ENCODE results near the gene TRMU.
"Not testable (repeated sequence)": the region's sequence is repeated elsewhere in the genome, so short reads cannot be mapped to it uniquely, and the experiment has no call there.

TRMU gene

DNA sequence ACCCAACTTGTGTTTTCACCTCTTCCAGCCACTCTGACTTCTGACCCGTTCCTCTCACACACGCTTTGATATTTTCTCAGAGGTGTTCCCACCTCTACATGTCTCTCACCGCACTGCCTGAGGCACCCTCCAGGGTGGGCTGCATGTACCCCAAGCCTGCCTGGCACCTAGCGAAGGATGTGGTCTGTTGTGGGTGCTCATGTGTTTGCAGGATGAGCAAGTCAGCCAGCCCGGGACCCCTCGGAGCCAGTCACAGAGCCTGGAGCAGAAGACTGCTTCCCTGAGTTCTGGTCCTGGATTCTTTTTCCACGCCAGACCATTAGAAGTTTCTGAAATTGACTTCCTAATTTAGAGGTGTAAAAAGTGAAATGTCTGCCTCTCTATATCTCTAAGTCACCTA lies 35.0 kb upstream of the TRMU start:
- DNase-seq, result no peak

DNA sequence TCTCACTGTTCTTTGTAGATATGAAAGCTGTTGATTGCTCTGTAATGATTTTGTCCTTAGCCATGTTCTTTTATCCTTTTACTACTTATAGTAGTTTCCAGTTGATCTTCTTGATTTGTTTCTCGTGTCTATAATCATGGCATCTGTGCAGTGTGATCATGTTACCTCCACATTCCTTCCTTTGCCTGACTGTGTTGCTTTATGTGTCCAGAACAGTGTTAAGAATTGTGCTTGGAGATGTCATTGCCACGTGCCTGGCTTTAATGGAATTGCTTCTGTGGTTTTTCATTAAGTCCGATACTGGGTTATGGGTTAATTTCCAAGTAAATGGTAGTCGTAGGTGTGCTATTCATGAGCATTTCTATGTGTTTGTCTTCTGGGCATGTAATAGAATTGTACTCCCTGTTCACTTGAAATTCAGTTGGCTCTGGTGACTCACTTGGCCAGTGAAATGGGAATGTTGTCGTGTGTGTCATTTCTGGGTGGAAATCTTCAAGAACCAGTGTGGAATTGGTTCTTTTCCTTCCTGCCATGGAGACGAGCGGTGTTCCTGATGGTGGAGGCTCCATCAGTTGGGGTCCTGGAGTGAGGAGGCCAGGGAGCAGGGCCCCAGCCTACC lies 32.1 kb upstream of the TRMU start:
- no peak for DNase-seq

DNA sequence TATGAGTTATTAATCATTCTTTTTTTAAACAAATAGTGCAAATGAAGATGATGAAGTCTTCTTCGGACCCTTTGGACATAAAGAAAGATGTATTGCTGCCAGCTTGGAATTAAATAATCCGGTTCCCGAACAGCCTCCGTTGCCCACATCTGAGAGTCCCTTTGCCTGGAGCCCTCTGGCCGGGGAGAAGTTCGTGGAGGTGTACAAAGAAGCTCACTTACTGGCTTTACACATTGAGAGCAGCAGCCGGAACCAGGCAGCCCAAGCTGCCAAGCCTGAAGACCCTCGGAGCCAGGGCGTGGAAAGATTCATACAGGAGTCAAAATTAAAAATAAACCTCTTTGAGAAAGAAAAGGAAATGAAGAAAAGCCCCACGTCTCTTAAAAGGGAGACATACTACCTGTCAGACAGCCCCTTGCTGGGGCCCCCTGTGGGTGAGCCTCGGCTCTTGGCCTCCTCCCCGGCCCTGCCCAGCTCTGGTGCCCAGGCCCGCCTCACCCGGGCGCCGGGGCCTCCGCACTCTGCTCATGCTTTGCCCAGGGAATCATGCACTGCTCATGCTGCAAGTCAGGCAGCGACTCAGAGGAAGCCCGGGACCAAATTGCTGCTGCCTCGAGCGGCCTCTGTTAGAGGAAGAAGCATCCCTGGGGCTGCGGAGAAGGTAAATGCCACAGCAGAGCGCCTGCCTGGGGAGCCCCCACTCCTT lies 27.1 kb upstream of the TRMU start:
- DNase-seq, result no peak

GRCh38 chr22:46309526-46310085 lies 25.9 kb upstream of the TRMU start:
- DNase-seq, result no peak

DNA sequence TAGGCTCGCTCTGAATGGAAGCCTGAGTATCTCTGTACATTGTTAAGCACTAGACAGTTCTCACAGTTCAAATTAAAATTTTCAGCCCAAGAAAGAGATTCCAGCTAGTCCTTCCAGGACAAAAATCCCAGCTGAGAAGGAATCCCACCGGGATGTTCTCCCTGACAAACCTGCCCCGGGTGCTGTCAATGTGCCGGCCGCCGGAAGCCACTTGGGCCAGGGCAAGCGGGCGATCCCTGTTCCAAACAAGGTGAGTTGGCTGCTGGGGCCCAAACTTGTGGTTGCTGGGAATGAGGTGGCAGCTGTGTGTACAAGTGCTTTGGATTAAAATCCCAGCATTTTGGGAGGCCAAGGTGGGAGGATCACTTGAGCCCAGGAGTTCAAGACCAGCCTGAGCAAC lies 23.5 kb upstream of the TRMU start:
- no peak for DNase-seq

GRCh38 chr22:46312848-46313247 lies 22.7 kb upstream of the TRMU start:
- DNase-seq, result not testable (repeated sequence)

DNA sequence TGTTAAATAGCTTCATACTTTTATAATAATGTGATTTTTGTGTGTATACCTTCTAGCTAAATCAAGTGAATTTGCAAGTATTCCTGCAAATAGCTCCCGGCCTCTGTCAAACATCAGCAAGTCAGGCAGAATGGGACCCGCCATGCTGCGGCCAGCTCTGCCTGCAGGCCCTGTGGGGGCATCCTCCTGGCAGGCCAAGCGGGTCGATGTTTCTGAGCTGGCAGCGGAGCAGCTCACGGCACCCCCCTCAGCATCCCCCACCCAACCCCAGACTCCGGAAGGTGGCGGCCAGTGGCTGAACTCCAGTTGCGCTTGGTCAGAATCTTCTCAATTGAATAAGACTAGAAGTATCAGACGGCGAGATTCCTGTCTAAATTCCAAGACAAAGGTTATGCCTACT lies 19.5 kb upstream of the TRMU start:
- no peak for DNase-seq

- DNase-seq, result no peak
Measured at GRCh38 chr22:46317646-46318045, 17.9 kb upstream of the TRMU start.

- no peak for DNase-seq
Measured at GRCh38 chr22:46318576-46318975, 16.9 kb upstream of the TRMU start.

GRCh38 chr22:46319319-46319718 lies 16.2 kb upstream of the TRMU start:
- DNase-seq, result no peak

DNA sequence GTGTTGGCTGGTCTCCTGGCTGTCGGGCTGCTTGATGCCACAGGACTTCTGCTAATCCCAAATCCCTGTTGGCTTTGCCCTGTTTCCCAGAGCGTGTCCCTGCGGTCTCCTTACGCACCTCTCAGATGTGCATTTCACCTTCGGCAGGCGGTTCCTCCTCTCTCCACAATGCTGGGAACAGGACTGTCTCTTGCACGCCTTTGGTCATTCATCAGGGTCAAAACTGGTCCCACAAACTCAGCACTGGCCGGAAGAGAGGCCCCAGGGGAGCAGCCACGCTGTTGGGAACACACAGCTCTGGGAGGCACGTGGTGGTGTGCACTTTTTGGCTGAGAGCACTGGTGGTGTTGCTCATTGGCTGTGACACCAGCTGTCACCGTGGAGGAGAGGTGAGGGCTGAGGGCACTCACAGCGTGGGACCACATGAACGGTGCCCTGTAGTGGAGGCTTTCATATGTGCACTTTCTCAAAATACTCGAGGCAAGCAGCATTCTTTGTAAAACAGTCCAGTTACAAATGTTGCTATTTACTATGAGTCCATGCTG lies 15.3 kb upstream of the TRMU start:
- no peak for DNase-seq

GRCh38 chr22:46320716-46321386 lies 14.7 kb upstream of the TRMU start:
- no peak for DNase-seq

DNA sequence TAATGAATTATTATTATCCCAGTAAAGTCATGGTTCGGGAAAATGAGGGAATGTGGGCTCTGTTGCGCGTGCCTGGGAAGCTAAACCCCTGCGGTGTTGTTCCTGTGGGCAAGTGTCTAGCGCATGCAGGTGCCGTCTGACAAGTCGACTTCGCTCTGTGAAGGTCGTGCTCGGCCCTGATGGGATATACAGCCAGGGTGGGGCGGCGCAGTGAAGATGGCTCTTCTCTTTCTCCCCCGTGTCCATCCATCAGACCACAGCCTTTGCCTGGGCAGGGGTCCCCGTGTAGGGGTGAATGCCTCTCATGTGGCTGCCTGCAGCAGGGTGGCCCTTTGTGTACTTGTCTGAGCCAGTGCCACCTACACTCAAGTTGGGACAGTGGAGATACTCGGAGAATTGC lies 12.8 kb upstream of the TRMU start:
- no peak for DNase-seq

DNA sequence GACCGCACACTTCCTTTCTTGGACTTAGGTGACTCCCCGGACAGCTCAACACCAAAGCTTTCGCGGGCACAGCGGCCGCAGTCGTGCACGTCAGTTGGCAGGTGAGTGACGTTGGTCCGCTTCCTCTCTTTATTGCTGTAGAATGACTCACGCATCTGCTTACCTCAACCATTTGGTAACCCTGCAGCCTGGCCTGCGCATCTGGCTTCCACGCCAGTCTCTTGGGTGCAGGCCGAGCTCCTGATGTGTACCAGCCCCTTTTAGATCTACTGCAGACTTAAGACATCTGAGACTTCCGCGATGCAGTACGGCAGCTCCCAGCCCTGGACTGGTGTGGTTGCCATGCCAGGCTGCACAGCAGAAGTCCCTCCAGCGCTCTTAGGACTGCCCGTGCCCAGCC lies 12.4 kb upstream of the TRMU start:
- DNase-seq, result no peak

- DNase-seq, result no peak
Measured at GRCh38 chr22:46326066-46326680, 9.3 kb upstream of the TRMU start.

DNA sequence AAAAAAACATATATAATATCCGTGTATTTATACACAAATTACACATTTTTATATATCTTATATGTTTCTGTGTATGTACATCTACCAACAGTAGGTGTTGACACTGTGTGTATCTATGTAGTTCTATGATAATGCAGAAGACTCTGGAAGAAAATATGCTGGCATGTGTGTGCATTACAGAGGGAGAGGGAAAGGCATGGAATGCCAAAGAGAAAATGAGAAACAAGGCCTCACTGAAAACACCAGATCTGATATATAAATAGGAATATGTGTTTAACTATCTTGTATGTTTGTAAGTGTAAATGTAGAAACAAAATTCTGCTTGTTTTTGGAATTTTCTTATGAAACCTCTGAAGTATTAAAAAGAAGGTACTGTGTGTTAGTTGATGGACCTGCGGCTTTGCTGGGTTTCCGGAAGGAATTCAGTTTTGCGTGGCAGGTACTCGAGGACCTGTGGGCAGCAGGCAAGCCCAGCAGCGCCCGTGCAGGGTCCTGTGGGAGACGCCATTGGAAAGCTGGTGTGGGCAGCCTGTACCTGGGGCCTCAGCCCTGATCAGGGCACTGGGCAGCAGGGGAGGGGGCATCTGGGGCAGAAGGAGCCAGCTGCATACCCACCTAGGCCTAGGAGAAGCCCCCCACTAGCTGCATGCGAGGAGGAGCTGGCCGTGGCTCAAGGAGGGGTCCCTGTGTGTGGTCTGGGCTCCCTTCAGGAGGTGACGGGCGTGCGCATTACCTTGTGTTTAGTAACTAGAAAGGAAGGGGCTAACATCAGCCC lies 7.6 kb upstream of the TRMU start:
- no peak for DNase-seq

DNA sequence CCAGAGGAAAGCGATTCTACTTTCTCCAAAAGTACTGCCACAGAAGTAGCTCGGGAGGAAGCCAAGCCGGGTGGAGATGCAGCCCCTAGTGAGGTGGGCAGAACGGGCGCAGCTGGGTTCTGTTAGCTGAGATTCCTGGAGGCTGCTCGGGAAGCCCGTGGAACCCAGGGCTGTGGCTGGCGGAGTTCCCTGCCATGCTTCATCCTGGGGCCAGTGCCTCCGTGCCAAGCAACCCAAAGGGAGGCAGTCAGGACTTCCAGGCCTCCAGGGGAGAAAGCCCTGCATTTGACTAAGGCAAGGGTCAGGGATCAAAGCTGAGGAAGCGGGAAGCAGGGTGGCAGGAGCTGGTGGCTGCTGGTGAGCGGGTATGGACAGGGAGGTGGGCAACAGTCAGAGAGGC lies 6.7 kb upstream of the TRMU start:
- no peak for DNase-seq

- no peak for DNase-seq
Measured at GRCh38 chr22:46329616-46330015, 5.9 kb upstream of the TRMU start.

DNA sequence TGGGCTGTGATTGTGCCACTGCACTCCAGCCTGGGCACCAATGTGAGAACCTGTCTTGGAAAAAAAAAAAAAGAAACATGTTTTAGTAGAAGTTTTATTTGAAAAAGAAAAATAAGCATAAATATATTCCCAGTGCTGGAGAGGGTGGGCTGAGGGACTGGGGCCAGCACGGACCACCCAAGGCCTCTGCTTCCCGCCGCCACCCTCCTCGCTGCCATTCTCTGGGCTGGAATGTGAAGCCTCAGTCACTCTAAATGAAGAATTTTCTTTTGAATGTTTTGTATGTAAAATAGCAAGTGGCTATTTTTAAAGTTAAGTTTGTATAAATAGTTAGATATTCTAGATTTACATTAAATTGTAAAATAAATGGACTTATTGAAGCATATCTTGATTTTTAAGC lies 5.1 kb upstream of the TRMU start:
- DNase-seq, result no peak

DNA sequence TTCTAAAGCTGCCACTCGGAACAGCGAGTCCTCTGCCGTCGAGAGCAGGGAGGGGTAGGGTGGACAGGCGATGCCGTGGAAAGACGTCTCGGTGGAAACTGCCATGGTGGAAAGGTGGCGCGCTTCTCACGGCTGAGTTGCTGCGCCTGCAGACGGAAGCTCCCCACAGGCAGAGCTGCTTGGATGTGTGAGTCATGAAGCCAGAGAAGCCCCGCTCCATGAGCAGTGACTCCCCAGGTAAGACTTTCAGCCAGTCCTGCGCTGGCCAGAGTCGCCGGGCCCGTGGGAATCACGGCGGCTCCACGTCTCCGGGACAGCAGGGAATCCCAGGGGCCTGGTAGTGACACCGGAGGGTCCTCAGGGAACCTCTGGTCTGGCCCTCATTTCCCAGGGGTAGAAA lies 4.0 kb upstream of the TRMU start:
- DNase-seq, result no peak

DNA sequence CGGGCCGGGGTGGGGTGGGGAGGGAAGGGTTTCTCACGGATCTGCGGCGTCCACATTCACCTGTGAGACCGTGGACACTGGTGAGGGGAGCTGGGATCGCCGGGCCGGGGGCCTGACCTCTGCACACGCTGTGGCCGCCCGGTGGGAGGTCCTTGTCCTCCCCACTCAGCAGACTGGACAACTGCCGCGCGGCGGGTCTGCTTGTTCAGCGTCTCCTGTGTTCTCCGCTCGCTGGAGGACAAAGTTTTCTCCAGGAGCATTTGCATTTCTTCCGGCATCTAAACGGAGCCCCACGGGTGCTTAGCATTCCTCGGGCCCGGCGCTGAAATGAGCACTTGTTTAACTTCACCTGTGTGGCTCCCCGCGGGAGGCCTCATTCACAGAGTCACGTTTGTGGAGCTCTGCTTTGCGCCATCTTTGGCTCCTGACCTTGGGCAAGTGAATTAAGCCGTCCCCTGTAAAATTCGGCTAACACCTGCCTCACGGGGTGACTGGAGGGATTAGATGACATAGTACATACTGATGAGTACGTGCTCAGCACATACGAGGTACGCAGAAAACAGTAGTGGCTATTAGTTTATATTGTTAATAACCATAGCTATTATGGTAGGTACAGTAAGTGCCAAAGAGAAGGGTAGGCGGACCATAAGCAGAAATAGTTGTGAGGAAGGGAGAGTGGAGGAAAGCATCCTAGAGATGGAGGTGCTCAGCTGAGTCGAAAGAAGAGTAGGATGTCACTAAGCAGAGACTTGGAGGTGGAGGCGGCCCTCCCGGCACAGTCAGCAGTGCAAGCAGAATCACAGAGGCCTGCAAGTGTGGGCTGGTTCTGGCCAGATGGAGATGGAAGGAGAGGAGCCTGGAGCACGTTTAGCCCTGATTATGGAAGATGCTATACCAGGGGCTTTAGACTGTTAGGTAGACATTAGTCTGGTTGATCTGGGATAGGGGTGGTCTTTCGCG lies 885 bp downstream of the TRMU start:
- no peak for DNase-seq

All from GOT3 (cell line).